NCI-H2171 treated with DMSO at 0.1 percent for 48 hours (cell line): ENCODE results near the gene TIRAP.

Experiments used
- DNase-seq: peaks from one replicate; lab custom pipeline; 2025; lab: John Stamatoyannopoulos, UW

TIRAP gene

GRCh38 chr11:126327281-126328000 lies 44.5 kb downstream of the TIRAP start:
- DNase-seq: no peak

- DNase-seq: no peak
Measured at GRCh38 chr11:126328001-126328390, 45.1 kb downstream of the TIRAP start.

- no peak for DNase-seq
Measured at GRCh38 chr11:126328444-126328843, 45.6 kb downstream of the TIRAP start.

- DNase-seq: no peak
Measured at GRCh38 chr11:126328938-126329643, 46.2 kb downstream of the TIRAP start.

- no peak for DNase-seq
Measured at GRCh38 chr11:126329644-126330211, 46.8 kb downstream of the TIRAP start.

- no peak for DNase-seq
Measured at GRCh38 chr11:126331286-126331685, 48.4 kb downstream of the TIRAP start.

- DNase-seq: no peak
Measured at GRCh38 chr11:126332221-126332711, 49.4 kb downstream of the TIRAP start.

GRCh38 chr11:126333142-126333541 lies 50.2 kb downstream of the TIRAP start:
- DNase-seq: no peak

GRCh38 chr11:126334659-126335462 lies 52.0 kb downstream of the TIRAP start:
- DNase-seq: no peak

- DNase-seq: no peak
Measured at GRCh38 chr11:126335463-126335760, 52.5 kb downstream of the TIRAP start.

GRCh38 chr11:126336138-126336541 lies 53.2 kb downstream of the TIRAP start:
- no peak for DNase-seq

GRCh38 chr11:126336671-126337101 lies 53.8 kb downstream of the TIRAP start:
- DNase-seq: no peak

GRCh38 chr11:126337126-126337473 lies 54.2 kb downstream of the TIRAP start:
- DNase-seq: no peak

- no peak for DNase-seq
Measured at GRCh38 chr11:126337474-126338241, 54.8 kb downstream of the TIRAP start.

GRCh38 chr11:126338346-126339055 lies 55.6 kb downstream of the TIRAP start:
- DNase-seq: no peak

- DNase-seq: no peak
Measured at GRCh38 chr11:126339073-126339862, 56.4 kb downstream of the TIRAP start.

- DNase-seq: no peak
Measured at GRCh38 chr11:126339863-126340434, 57.1 kb downstream of the TIRAP start.

GRCh38 chr11:126340960-126341606 lies 58.2 kb downstream of the TIRAP start:
- DNase-seq: no peak

- DNase-seq: no peak
Measured at GRCh38 chr11:126341760-126342161, 58.9 kb downstream of the TIRAP start.
